ENCODE measurements around the gene CCS. TPM values are rescaled to one million over a fixed set of nuclear protein-coding genes. Genes with fewer than 3 reads are reported as not detected.
A peak's percentile ranks its signal among the peaks of the same experiment; 100 is the strongest.

Gene CCS
- total and polyA plus RNA-seq, 9 of the 15 experiments (the other 6 are each of a cell fraction or from before 2014, with no cell fraction given): 1.1 to 46.6 (median 26.8) TPM

DNA sequence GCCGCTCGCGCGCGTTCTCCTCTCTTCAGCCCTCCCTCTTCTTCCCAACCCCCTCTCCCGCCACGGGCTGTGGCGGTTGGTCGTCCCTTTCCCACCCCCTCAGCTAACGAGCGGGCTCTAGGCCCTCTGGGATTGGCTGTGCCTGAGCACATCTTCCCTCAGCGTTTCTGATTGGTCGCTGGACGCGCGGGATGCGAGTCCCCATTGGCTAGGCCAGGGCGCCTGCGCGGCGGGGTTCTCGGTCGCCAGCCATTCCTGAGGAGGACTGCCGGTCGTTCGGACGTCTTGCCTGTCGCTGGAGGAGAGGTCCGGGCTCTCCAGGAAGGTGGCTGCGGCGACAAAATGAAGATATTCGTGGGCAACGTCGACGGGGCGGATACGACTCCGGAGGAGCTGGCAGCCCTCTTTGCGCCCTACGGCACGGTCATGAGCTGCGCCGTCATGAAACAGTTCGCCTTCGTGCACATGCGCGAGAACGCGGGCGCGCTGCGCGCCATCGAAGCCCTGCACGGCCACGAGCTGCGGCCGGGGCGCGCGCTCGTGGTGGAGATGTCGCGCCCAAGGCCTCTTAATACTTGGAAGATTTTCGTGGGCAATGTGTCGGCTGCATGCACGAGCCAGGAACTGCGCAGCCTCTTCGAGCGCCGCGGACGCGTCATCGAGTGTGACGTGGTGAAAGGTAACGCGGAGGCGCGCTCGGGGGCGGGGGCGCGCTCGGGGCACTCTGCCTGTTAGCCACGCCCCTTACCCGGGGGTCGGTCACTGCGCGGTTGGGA is 23.6 kb downstream of the CCS start, which contains the start of gene RBM14 (continued):
- TF ChIP-seq, protein P1, sequence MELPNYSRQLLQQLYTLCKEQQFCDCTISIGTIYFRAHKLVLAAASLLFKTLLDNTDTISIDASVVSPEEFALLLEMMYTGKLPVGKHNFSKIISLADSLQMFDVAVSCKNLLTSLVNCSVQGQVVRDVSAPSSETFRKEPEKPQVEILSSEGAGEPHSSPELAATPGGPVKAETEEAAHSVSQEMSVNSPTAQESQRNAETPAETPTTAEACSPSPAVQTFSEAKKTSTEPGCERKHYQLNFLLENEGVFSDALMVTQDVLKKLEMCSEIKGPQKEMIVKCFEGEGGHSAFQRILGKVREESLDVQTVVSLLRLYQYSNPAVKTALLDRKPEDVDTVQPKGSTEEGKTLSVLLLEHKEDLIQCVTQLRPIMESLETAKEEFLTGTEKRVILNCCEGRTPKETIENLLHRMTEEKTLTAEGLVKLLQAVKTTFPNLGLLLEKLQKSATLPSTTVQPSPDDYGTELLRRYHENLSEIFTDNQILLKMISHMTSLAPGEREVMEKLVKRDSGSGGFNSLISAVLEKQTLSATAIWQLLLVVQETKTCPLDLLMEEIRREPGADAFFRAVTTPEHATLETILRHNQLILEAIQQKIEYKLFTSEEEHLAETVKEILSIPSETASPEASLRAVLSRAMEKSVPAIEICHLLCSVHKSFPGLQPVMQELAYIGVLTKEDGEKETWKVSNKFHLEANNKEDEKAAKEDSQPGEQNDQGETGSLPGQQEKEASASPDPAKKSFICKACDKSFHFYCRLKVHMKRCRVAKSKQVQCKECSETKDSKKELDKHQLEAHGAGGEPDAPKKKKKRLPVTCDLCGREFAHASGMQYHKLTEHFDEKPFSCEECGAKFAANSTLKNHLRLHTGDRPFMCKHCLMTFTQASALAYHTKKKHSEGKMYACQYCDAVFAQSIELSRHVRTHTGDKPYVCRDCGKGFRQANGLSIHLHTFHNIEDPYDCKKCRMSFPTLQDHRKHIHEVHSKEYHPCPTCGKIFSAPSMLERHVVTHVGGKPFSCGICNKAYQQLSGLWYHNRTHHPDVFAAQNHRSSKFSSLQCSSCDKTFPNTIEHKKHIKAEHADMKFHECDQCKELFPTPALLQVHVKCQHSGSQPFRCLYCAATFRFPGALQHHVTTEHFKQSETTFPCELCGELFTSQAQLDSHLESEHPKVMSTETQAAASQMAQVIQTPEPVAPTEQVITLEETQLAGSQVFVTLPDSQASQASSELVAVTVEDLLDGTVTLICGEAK (IDR thresholded peaks at IDR 0.05): no peak
- TF ChIP-seq, protein P1 (CRISPR knock-in tag; IDR thresholded peaks at IDR 0.05): no peak; the same call in 1 of the 2 replicates
- TF ChIP-seq SOX6 (IDR thresholded peaks at IDR 0.05) (peak; percentile 46; the same call in 1 of the 2 replicates), SIN3A (IDR thresholded peaks at IDR 0.05; ENCODE audit: borderline replicate concordance in 2 of 2, control insufficient read depth in 1 of 2, low read depth in 2 of 2, low read length in 2 of 2) (peak; percentile 61 to 71; a peak in 2 of 4 replicates), CBX2 (IDR thresholded peaks at IDR 0.05; ENCODE audit: insufficient read depth, low read length, poor library complexity, severe bottlenecking) (no peak), POLR2AphosphoS5 (IDR thresholded peaks at IDR 0.05; ENCODE audit: control insufficient read depth, insufficient read depth, low read depth, low read length) (peak; percentile 97), SRSF7 (optimal IDR thresholded peaks at IDR 0.05; ENCODE audit: low read depth, low read length) (no peak), POLR2B (IDR thresholded peaks at IDR 0.05; ENCODE audit: low read depth, partially characterized antibody) (peak; percentile 99), ZNF431 (CRISPR knock-in tag; IDR thresholded peaks at IDR 0.05) (peak; percentile 82; the same call in 1 of the 2 replicates), ELF2 (CRISPR knock-in tag; IDR thresholded peaks at IDR 0.05) (no peak)
- TF ChIP-seq, protein P2, sequence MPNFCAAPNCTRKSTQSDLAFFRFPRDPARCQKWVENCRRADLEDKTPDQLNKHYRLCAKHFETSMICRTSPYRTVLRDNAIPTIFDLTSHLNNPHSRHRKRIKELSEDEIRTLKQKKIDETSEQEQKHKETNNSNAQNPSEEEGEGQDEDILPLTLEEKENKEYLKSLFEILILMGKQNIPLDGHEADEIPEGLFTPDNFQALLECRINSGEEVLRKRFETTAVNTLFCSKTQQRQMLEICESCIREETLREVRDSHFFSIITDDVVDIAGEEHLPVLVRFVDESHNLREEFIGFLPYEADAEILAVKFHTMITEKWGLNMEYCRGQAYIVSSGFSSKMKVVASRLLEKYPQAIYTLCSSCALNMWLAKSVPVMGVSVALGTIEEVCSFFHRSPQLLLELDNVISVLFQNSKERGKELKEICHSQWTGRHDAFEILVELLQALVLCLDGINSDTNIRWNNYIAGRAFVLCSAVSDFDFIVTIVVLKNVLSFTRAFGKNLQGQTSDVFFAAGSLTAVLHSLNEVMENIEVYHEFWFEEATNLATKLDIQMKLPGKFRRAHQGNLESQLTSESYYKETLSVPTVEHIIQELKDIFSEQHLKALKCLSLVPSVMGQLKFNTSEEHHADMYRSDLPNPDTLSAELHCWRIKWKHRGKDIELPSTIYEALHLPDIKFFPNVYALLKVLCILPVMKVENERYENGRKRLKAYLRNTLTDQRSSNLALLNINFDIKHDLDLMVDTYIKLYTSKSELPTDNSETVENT (CRISPR knock-in tag; IDR thresholded peaks at IDR 0.05): 0 out of 2 replicates have a peak, but pooled peaks have one; percentile 48
- TF ChIP-seq, protein P3, sequence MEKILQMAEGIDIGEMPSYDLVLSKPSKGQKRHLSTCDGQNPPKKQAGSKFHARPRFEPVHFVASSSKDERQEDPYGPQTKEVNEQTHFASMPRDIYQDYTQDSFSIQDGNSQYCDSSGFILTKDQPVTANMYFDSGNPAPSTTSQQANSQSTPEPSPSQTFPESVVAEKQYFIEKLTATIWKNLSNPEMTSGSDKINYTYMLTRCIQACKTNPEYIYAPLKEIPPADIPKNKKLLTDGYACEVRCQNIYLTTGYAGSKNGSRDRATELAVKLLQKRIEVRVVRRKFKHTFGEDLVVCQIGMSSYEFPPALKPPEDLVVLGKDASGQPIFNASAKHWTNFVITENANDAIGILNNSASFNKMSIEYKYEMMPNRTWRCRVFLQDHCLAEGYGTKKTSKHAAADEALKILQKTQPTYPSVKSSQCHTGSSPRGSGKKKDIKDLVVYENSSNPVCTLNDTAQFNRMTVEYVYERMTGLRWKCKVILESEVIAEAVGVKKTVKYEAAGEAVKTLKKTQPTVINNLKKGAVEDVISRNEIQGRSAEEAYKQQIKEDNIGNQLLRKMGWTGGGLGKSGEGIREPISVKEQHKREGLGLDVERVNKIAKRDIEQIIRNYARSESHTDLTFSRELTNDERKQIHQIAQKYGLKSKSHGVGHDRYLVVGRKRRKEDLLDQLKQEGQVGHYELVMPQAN (IDR thresholded peaks at IDR 0.05; ENCODE audit: borderline replicate concordance): peak; percentile 72; the same call in 1 of the 2 replicates
